ENCODE results near the gene VPS4B.
A peak's percentile ranks its signal among the peaks of the same experiment; 100 is the strongest.

Gene VPS4B

DNA sequence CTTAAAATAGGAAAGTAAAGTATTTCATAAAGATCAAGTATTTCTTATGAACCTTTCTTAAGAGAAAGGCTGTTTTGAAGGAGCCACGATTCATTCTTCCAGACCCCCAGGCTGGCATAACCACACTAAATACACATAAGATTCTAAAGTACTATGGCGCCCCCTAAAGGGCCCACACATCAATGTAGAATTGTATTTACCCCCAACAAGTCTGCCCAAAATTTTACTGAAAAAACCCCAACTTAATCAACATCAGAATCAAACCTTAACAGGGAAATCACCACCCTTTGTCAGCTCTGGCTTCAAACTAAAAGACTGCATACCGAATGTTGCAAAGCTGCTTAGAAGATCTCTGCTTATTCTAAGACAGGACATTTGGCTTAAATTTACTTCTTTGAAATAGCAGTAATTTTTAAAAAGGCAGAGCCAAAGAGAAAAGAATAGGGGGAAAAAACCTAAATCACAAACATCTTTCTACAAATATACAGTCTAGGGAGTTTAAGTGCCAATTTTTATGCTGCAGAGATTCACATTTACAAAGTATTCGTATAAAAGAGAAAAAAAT is 82.3 kb downstream of the VPS4B start:
- TF ChIP-seq, protein P1, sequence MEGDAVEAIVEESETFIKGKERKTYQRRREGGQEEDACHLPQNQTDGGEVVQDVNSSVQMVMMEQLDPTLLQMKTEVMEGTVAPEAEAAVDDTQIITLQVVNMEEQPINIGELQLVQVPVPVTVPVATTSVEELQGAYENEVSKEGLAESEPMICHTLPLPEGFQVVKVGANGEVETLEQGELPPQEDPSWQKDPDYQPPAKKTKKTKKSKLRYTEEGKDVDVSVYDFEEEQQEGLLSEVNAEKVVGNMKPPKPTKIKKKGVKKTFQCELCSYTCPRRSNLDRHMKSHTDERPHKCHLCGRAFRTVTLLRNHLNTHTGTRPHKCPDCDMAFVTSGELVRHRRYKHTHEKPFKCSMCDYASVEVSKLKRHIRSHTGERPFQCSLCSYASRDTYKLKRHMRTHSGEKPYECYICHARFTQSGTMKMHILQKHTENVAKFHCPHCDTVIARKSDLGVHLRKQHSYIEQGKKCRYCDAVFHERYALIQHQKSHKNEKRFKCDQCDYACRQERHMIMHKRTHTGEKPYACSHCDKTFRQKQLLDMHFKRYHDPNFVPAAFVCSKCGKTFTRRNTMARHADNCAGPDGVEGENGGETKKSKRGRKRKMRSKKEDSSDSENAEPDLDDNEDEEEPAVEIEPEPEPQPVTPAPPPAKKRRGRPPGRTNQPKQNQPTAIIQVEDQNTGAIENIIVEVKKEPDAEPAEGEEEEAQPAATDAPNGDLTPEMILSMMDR (IDR thresholded peaks at IDR 0.05; ENCODE audit: low read depth, low read length) = peak; percentile 56
- peak; percentile 60 for DNase-seq
- Histone ChIP-seq H3K36me3 (no peaks in the 10 kb centered on the region), H3K4me1 (no peaks in the 10 kb centered on the region), H3K4me3 (ENCODE audit: low read depth, low read length) (no peak overlapping the region), H3K27me3 (no peaks in the 10 kb centered on the region), H3K9me3 (no peaks in the 10 kb centered on the region)

All from BE2C (cell line).